Sigmoid colon (tissue), 4 donors: ENCODE data around the gene S100A1.

Source experiments
- EP300 ChIP-seq, 4 donors: sonication (generic); formaldehyde crosslinking; IDR thresholded peaks; one replicate each; pipeline ENCODE4 v1.6.1; 2017; ENCODE audit warnings: antibody characterized with exemption in 4 of 4
- TF ChIP-seq, protein P1 (sequence below), 4 experiments: fragments of 450-650 bp in 3 of 4; fragments of 200-600 bp in 1 of 4; IDR thresholded peaks; one replicate each; pipeline ENCODE4 v1.5.1; 2016 to 2019; ENCODE audit warnings: antibody characterized with exemption in 4 of 4, mild to moderate bottlenecking in 3 of 4, moderate library complexity in 2 of 4

DNA sequence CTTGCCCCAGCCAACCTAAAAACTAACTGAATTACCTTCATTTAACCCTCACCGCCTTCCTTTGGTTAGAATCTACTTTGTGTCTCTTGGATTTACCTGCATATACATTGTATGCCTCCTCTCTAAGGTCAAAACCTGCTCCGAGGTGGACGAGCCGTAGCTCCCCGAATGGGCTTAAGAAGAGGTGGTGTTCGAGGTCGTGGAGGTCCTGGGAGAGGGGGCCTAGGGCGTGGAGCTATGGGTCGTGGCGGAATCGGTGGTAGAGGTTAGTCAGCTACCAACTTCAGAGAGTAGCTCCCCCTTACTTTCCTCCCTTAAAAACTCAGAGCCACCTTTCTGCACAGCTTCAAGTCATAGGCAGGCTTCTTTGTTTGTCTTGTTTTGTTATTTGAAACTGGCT, 14.9 kb downstream of the S100A1 start:
- no peak for TF ChIP-seq EP300 (IDR thresholded peaks at IDR 0.05)
- TF ChIP-seq, protein P1, sequence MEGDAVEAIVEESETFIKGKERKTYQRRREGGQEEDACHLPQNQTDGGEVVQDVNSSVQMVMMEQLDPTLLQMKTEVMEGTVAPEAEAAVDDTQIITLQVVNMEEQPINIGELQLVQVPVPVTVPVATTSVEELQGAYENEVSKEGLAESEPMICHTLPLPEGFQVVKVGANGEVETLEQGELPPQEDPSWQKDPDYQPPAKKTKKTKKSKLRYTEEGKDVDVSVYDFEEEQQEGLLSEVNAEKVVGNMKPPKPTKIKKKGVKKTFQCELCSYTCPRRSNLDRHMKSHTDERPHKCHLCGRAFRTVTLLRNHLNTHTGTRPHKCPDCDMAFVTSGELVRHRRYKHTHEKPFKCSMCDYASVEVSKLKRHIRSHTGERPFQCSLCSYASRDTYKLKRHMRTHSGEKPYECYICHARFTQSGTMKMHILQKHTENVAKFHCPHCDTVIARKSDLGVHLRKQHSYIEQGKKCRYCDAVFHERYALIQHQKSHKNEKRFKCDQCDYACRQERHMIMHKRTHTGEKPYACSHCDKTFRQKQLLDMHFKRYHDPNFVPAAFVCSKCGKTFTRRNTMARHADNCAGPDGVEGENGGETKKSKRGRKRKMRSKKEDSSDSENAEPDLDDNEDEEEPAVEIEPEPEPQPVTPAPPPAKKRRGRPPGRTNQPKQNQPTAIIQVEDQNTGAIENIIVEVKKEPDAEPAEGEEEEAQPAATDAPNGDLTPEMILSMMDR (IDR thresholded peaks at IDR 0.05): no peak
